HepG2 (cell line): Measurements from ENCODE around the gene C16orf89. TPM values are rescaled to one million over a fixed set of nuclear protein-coding genes. Genes with fewer than 3 reads are reported as not detected.

Experiments used
- BCL3 ChIP-seq: sonication (generic); formaldehyde crosslinking; IDR thresholded peaks from 2 replicates; pipeline ENCODE4 v1.5.1; 2020; ENCODE audit warnings: mild to moderate bottlenecking, missing genetic modification reagents, moderate library complexity
- HES4 ChIP-seq: sonication (generic); formaldehyde crosslinking; IDR thresholded peaks from 2 replicates; pipeline ENCODE4 v1.9.0; 2021; ENCODE audit warnings: mild to moderate bottlenecking, missing genetic modification reagents, borderline replicate concordance
- HMGXB3 ChIP-seq: sonication (generic); formaldehyde crosslinking; IDR thresholded peaks from 2 replicates; pipeline ENCODE4 v1.4.0; 2020; ENCODE audit warnings: missing genetic modification reagents, borderline replicate concordance
- MIXL1 ChIP-seq: IDR thresholded peaks from 2 replicates; pipeline ENCODE4 v1.6.1; 2016
- NAIF1 ChIP-seq: sonication (generic); formaldehyde crosslinking; IDR thresholded peaks from 2 replicates; pipeline ENCODE4 v1.5.0; 2020; ENCODE audit warnings: mild to moderate bottlenecking, missing genetic modification reagents, borderline replicate concordance
- NFE2 ChIP-seq: sonication (generic); formaldehyde crosslinking; IDR thresholded peaks from 2 replicates; pipeline ENCODE4 v1.4.0; 2020; ENCODE audit warnings: missing genetic modification reagents
- NFKBIZ ChIP-seq: IDR thresholded peaks from 2 replicates; pipeline ENCODE4 v1.6.1; 2018; ENCODE audit warnings: missing genetic modification reagents, missing compliant biosample characterization
- PATZ1 ChIP-seq: sonication (generic); formaldehyde crosslinking; IDR thresholded peaks from 2 replicates; pipeline ENCODE4 v1.4.0; 2020; ENCODE audit warnings: missing genetic modification reagents
- RBM39 ChIP-seq: fragments of 200-400 bp; formaldehyde crosslinking; IDR thresholded peaks from one replicate; pipeline ENCODE4 v1.6.1; 2018; ENCODE audit warnings: antibody characterized with exemption, mild to moderate bottlenecking, low read depth, low read length; ENCODE audit not compliant: poor library complexity, severe bottlenecking
- RFXAP ChIP-seq: sonication (generic); formaldehyde crosslinking; IDR thresholded peaks from 2 replicates; pipeline ENCODE4 v1.4.0; 2020; ENCODE audit warnings: missing genetic modification reagents, borderline replicate concordance
- SATB2 ChIP-seq: sonication (generic); formaldehyde crosslinking; IDR thresholded peaks from 2 replicates; pipeline ENCODE4 v1.5.0; 2020; ENCODE audit warnings: missing genetic modification reagents
- ZBTB42 ChIP-seq: sonication (generic); formaldehyde crosslinking; IDR thresholded peaks from 2 replicates; pipeline ENCODE4 v1.5.0; 2020; ENCODE audit warnings: mild to moderate bottlenecking, missing genetic modification reagents
- ZNF180 ChIP-seq: sonication (generic); formaldehyde crosslinking; IDR thresholded peaks from 2 replicates; pipeline ENCODE4 v1.4.0; 2020; ENCODE audit warnings: low read depth, missing genetic modification reagents, borderline replicate concordance
- ZNF317 ChIP-seq: sonication (generic); formaldehyde crosslinking; IDR thresholded peaks from 2 replicates; pipeline ENCODE4 v1.5.0; 2020; ENCODE audit warnings: mild to moderate bottlenecking, missing genetic modification reagents
- ZNF34 ChIP-seq: sonication (generic); formaldehyde crosslinking; IDR thresholded peaks from 2 replicates; pipeline ENCODE4 v1.4.0; 2020; ENCODE audit warnings: mild to moderate bottlenecking, missing genetic modification reagents, borderline replicate concordance
- ZNF543 ChIP-seq: sonication (generic); formaldehyde crosslinking; IDR thresholded peaks from 2 replicates; pipeline ENCODE4 v1.4.0; 2020; ENCODE audit warnings: mild to moderate bottlenecking, missing genetic modification reagents
- ZNF547 ChIP-seq: sonication (generic); formaldehyde crosslinking; IDR thresholded peaks from 2 replicates; pipeline ENCODE4 v1.5.1; 2020; ENCODE audit warnings: mild to moderate bottlenecking, missing genetic modification reagents
- ZNF770 ChIP-seq: sonication (generic); formaldehyde crosslinking; IDR thresholded peaks from 2 replicates; pipeline ENCODE4 v1.5.0; 2020; ENCODE audit warnings: mild to moderate bottlenecking, missing genetic modification reagents
- ZNF850 ChIP-seq: sonication (generic); formaldehyde crosslinking; conservative IDR thresholded peaks from 2 replicates; pipeline ENCODE4 v1.9.0; 2021; ENCODE audit warnings: mild to moderate bottlenecking, missing genetic modification reagents
- polyA plus RNA-seq, 8 experiments: library from polyadenylated mRNA; depleted of rRNA in 3 of 8; stranded (reverse) in 7 of 8; unstranded in 1 of 8; fragments of >200 nt; fragmentation: Illumina TruSeq in 4 of 8; extraction: Trizol in 4 of 8; gene quantifications; 2 replicates each; pipeline versions ENCODE4 v1.2.1 to v1.2.3, GENCODE V29; 2011 to 2016; ENCODE audit warnings: low read depth in 4 of 8, missing spikeins in 1 of 8, mixed read lengths in 1 of 8; ENCODE audit not compliant: insufficient read depth in 1 of 8
- total RNA-seq, 5 experiments: library from RNA; depleted of rRNA; stranded (reverse); fragments of >200 nt; fragmentation: Illumina TruSeq; extraction: Trizol; gene quantifications; 2 replicates each; pipeline ENCODE4 v1.2.3, GENCODE V29; 2016; ENCODE audit warnings: low read depth in 1 of 5

C16orf89 gene
- total and polyA plus RNA-seq, 2 of the 13 experiments (the other 11 are each of a cell fraction or from before 2014, with no cell fraction given): 1.9 to 3.4 TPM

GRCh38 chr16:5033256-5034166 is 32.2 kb downstream of the C16orf89 start, which contains the start of gene NAGPA (continued):
- TF ChIP-seq ZNF547 (CRISPR knock-in tag) (peak; percentile 65), SATB2 (CRISPR knock-in tag) (peak; percentile 80; the same call in 1 of the 2 replicates), ZNF770 (CRISPR knock-in tag) (peak; percentile 75), RBM39 (peak; percentile 64), ZNF180 (no peak), ZNF34 (no peak), NFKBIZ (peak; percentile 95), MIXL1 (CRISPR knock-in tag) (peak; percentile 87), HES4 (CRISPR knock-in tag) (peak; percentile 92), ZNF543 (peak; percentile 92), ZNF850 (no peak), NFE2 (CRISPR knock-in tag) (no peak), BCL3 (no peak; the same call in 1 of the 2 replicates), ZNF317 (peak; percentile 89), HMGXB3 (CRISPR knock-in tag) (peak; percentile 95), ZBTB42 (CRISPR knock-in tag) (peak; percentile 42), PATZ1 (peak; percentile 69; the same call in 1 of the 2 replicates), RFXAP (peak; percentile 96), NAIF1 (CRISPR knock-in tag) (peak; percentile 81)
